SK-N-SH treated with all-trans-retinoic acid at 6 μM for 48 hours (cell line): Measurements from ENCODE around the gene SBNO1.

ENCODE experiments used
- ARNTL ChIP-seq: fragments of 450-650 bp; formaldehyde crosslinking; IDR thresholded peaks from 2 replicates; pipeline ENCODE4 v1.5.0; 2020; ENCODE audit warnings: low read depth, mild to moderate bottlenecking, moderate library complexity, borderline replicate concordance
- GLIS3 ChIP-seq: fragments of 250-450 bp; sonication (Bioruptor Pico); IDR thresholded peaks from 2 replicates; pipeline ENCODE4 v1.5.0; 2020; ENCODE audit warnings: mild to moderate bottlenecking, moderate library complexity
- ISL1 ChIP-seq: fragments of 250-450 bp; sonication (Bioruptor Pico); IDR thresholded peaks from 2 replicates; pipeline ENCODE4 v2.1.2; 2022; ENCODE audit warnings: mild to moderate bottlenecking, moderate library complexity
- PPARA ChIP-seq: fragments of 250-450 bp; sonication (Bioruptor Pico); IDR thresholded peaks from 2 replicates; pipeline ENCODE4 v1.5.0; 2020; ENCODE audit warnings: mild to moderate bottlenecking, borderline replicate concordance
- RARB ChIP-seq: fragments of 250-450 bp; sonication (Bioruptor Pico); IDR thresholded peaks from 2 replicates; pipeline ENCODE4 v1.8.0; 2021; ENCODE audit warnings: mild to moderate bottlenecking, moderate library complexity
- TSHZ2 ChIP-seq: fragments of 250-450 bp; sonication (Bioruptor Pico); IDR thresholded peaks from 2 replicates; pipeline ENCODE4 v1.5.0; 2020; ENCODE audit warnings: mild to moderate bottlenecking, moderate library complexity
- ZC3H10 ChIP-seq: fragments of 250-450 bp; sonication (Bioruptor Pico); IDR thresholded peaks from 2 replicates; pipeline ENCODE4 v1.5.1; 2021; ENCODE audit warnings: mild to moderate bottlenecking, moderate library complexity
- ZFP3 ChIP-seq: fragments of 250-450 bp; sonication (Bioruptor Pico); IDR thresholded peaks from 2 replicates; pipeline ENCODE4 v1.5.0; 2020; ENCODE audit warnings: mild to moderate bottlenecking, moderate library complexity
- ZNF70 ChIP-seq: fragments of 450-650 bp; formaldehyde crosslinking; IDR thresholded peaks from 2 replicates; pipeline ENCODE4 v1.5.0; 2020; ENCODE audit warnings: mild to moderate bottlenecking, moderate library complexity
- ZNF8 ChIP-seq: fragments of 450-650 bp; formaldehyde crosslinking; IDR thresholded peaks from 2 replicates; pipeline ENCODE4 v1.5.0; 2020; ENCODE audit warnings: mild to moderate bottlenecking, moderate library complexity
- TF ChIP-seq, protein P1 (sequence below): fragments of 250-450 bp; sonication (Bioruptor Pico); IDR thresholded peaks from 2 replicates; pipeline ENCODE4 v1.8.0; 2020; ENCODE audit warnings: mild to moderate bottlenecking, moderate library complexity, borderline replicate concordance
- TF ChIP-seq, protein P2 (sequence below): fragments of 250-450 bp; sonication (Bioruptor Pico); IDR thresholded peaks from 2 replicates; pipeline ENCODE4 v1.8.0; 2021; ENCODE audit warnings: low read depth, mild to moderate bottlenecking, moderate library complexity, borderline replicate concordance
- TF ChIP-seq, protein P3 (sequence below): fragments of 250-450 bp; sonication (Bioruptor Pico); IDR thresholded peaks from 2 replicates; pipeline ENCODE4 v1.5.1; 2020; ENCODE audit warnings: low read depth, mild to moderate bottlenecking, moderate library complexity

DNA sequence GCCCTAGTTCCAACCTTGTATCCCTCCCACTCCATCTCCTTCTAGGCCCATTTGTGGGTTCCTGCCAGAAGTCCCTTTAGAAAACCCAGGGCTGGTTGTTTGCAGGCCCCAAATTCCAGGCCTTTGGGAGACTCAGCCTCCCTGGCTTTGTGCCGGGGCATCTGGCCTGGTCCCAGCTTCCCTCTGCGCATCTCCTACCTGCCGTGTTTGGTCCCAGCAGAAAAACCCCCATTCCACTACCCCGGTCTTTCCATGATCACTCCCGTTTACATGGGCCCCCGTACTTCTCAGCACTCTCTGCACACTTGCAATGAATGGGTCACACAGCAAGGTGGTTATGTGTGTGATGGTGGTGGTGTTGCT lies 34.6 kb upstream of the SBNO1 start:
- TF ChIP-seq GLIS3 (CRISPR knock-in tag) (no peak), ZNF70 (no peak), ZNF8 (CRISPR knock-in tag) (no peak), ARNTL (CRISPR knock-in tag) (no peak), ISL1 (no peak), ZC3H10 (CRISPR knock-in tag) (no peak), RARB (CRISPR knock-in tag) (no peak), ZFP3 (CRISPR knock-in tag) (no peak), TSHZ2 (CRISPR knock-in tag) (no peak), PPARA (CRISPR knock-in tag) (no peak)
- TF ChIP-seq, protein P1, sequence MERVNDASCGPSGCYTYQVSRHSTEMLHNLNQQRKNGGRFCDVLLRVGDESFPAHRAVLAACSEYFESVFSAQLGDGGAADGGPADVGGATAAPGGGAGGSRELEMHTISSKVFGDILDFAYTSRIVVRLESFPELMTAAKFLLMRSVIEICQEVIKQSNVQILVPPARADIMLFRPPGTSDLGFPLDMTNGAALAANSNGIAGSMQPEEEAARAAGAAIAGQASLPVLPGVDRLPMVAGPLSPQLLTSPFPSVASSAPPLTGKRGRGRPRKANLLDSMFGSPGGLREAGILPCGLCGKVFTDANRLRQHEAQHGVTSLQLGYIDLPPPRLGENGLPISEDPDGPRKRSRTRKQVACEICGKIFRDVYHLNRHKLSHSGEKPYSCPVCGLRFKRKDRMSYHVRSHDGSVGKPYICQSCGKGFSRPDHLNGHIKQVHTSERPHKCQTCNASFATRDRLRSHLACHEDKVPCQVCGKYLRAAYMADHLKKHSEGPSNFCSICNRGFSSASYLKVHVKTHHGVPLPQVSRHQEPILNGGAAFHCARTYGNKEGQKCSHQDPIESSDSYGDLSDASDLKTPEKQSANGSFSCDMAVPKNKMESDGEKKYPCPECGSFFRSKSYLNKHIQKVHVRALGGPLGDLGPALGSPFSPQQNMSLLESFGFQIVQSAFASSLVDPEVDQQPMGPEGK (CRISPR knock-in tag) = no peak
- TF ChIP-seq, protein P2, sequence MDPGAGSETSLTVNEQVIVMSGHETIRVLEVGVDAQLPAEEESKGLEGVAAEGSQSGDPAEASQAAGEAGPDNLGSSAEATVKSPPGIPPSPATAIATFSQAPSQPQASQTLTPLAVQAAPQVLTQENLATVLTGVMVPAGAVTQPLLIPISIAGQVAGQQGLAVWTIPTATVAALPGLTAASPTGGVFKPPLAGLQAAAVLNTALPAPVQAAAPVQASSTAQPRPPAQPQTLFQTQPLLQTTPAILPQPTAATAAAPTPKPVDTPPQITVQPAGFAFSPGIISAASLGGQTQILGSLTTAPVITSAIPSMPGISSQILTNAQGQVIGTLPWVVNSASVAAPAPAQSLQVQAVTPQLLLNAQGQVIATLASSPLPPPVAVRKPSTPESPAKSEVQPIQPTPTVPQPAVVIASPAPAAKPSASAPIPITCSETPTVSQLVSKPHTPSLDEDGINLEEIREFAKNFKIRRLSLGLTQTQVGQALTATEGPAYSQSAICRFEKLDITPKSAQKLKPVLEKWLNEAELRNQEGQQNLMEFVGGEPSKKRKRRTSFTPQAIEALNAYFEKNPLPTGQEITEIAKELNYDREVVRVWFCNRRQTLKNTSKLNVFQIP = no peak
- TF ChIP-seq, protein P3, sequence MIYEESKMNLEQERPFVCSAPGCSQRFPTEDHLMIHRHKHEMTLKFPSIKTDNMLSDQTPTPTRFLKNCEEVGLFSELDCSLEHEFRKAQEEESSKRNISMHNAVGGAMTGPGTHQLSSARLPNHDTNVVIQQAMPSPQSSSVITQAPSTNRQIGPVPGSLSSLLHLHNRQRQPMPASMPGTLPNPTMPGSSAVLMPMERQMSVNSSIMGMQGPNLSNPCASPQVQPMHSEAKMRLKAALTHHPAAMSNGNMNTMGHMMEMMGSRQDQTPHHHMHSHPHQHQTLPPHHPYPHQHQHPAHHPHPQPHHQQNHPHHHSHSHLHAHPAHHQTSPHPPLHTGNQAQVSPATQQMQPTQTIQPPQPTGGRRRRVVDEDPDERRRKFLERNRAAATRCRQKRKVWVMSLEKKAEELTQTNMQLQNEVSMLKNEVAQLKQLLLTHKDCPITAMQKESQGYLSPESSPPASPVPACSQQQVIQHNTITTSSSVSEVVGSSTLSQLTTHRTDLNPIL (CRISPR knock-in tag) = no peak
